Limb (tissue), 2 donors: ENCODE measurements around the gene PRKCH.
"Not testable (repeated sequence)": the region's sequence is repeated elsewhere in the genome, so short reads cannot be mapped to it uniquely, and the experiment has no call there.

Experiments used
- DNase-seq, 2 donors: peaks; one replicate each; pipeline ENCODE4 v3.0.0-alpha.2; 2016; ENCODE audit errors: extremely low spot score in 2 of 2

The PRKCH gene

DNA sequence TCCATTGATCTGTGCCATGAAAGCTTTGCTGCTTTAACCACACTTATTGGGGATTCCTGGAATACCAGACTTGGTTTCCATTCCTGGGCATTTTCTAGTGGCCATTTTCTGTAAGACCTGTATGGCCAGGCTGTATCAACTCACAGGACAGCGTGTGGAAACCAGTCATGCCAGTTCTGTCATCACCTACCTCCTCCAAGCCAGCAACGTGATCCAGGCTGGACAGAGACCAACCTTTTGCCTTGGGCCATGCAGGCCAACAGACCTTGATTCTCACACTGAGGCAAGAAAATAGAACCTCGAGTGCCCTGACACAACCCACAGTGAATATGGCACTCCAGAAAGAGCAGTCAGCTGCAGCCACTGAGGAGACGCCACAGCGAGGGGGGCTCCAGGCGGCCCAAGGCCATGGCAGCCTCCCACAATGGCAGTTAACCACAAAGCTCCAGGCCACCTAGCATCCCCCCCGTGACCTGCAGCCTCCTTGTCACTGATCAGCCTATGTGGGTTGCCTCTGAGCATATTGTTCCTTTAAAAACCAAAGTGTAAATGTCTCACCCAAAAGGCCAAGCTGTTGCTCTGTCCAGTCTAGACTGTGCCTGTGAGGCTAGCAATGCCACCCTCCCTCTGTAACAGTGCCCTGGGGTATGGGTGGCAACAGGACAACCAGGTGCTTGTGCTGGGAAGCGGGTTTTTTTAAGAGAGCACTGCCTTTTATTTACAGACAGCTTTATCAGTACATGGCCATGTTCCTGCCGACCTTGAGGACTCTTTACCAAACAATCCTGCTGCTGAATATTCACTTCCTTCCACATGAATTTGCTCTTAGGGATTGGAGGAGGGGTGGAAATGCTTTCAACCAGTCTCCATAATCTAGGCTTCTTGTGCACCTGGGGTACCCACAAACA is 205.3 kb downstream of the PRKCH start:
- DNase-seq, result no peak

- DNase-seq, result no peak
Observed at GRCh38 chr14:61527325-61528100, 206.1 kb downstream of the PRKCH start.

- DNase-seq, result no peak
Observed at GRCh38 chr14:61528591-61529021, 207.2 kb downstream of the PRKCH start.

GRCh38 chr14:61529360-61529759 is 208.0 kb downstream of the PRKCH start:
- DNase-seq, result not testable (repeated sequence)

- no peak for DNase-seq
Observed at GRCh38 chr14:61530296-61530695, 208.9 kb downstream of the PRKCH start.

DNA sequence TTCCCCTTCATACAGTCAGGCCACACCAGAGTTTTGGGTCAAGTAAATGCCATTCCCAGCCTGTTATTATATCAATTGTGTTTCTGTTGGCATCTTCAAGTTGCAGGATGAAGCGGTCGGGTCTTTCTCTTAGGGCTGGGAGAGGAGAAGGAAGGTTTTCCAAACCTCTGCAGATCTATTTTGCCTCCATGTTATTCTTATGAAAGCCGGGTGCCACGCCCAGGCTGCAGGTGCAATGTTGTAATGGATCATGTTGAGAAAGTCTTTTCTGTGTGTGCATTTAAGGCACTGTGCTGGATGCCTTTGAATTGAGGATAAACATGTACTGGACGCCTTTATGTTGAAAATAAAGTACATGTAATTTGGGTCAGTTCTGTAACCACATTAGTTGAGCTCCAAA is 209.5 kb downstream of the PRKCH start:
- no peak for DNase-seq

- no peak for DNase-seq
Observed at GRCh38 chr14:61531465-61532122, 210.2 kb downstream of the PRKCH start.

DNA sequence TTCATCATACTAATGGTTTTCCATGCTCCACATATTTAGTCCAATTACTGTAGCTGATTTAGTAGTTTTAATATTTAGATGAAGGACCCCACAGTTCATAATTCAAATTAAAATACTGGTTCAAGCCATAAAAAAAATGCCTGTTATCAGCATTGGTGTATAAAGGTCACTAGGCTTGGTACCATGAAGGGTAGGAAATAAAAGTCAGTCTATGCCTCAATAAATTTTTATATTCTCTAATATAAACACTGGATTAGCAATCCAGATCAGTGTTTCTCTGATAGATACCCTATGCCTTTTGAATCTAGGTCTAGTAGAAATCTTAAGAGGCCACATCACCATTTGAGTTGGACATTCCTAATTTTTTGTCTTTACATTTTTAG is 210.7 kb downstream of the PRKCH start:
- no peak for DNase-seq

DNA sequence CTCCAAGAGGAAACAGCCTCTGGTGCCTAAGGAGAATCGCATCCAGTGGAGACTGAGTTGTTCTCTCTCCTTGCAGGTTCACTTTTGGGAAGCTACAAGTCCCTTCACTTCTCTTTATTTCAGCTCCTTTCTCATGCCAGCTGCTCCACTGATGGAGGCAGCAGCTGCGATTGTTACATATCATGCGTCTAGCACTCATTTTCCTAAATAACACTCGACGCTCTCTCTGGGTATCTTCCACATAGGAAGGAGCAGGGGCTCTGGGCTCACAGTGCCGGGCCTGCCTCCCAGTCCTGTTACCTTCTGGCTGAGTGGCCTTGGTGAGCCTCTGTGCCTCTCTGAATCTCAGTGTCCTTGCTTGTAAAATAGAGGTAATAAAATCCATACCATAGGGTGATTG is 211.4 kb downstream of the PRKCH start:
- DNase-seq, result no peak

GRCh38 chr14:61533513-61534255 is 212.3 kb downstream of the PRKCH start:
- no peak for DNase-seq

DNA sequence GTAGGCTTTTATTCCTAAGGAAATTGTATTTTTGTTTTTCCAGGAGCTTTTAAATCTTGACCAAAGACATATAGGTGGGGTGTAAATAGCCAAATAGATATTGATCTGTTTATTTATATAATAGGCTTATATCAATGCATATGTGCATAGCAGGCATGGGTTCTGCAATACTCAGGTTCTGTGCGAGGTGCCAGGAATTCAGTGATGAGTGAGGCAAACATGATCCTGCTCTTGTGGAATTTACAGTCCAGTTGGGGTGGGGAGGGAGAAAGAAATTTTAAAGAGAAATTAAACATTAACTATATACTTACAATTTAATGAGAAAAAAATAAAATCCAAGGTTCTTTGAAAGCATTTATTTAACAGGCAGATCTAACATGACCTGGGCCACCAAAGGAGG is 213.7 kb downstream of the PRKCH start:
- DNase-seq, result no peak

DNA sequence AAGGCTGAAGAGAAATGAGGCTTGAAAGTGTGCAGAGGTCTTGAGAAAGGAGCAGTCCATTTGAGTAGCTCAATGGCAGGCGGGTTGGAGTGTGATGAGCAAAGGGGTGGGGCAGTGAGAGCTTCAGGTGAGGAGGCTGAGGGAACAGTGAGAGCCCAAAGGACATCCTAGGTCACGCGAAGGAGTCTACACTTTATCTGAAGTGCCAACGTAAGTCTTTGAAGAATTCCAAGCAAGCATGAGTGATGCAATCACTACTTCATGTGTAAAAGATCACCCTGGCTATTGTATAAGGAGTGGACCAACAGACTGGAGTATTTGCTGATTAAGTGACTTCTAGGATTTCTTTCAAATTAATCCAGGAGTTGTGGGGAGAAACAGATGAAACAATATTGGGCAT is 214.1 kb downstream of the PRKCH start:
- DNase-seq, result no peak

DNA sequence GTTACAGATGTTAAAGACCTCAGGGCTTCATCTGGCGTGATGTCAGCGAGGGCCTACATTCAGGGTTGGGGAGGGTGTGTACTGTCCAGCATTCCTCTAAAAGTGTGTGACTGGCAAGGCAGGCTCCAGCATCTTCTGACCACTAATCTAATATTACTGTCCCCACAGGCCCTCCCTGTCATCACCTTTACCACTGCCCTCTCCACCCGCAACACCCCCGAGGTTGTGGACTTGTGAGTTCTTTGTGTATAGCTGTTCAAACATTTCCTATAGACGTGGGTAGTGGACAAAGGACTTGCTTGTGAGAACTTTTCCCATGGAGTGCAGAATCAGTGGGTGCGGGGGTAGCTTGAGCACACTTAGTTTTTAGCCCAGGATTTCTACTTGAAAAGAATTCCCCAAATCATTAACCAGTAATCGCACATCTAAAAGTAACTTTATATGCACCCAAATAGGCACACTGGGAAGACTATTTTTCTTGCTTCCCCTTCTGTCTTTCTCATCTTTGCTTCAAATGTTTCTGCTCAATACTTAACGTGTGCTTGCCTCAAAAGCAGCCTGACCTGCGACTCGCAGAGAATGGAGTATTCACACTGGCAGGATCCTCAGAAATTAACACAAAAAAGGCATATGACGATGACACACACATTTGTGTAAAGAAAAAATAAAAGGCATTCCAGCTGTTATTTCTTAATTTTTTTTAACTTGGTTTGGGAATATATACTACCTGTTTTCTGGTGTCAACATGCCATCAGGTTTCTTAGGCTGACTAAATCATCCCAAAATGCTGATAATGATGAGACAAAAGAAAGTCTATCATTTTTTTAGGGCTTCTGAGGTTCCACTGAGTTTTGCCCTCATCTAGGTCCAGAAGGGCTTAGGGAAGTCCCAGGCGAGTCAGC is 215.5 kb downstream of the PRKCH start:
- no peak for DNase-seq

DNA sequence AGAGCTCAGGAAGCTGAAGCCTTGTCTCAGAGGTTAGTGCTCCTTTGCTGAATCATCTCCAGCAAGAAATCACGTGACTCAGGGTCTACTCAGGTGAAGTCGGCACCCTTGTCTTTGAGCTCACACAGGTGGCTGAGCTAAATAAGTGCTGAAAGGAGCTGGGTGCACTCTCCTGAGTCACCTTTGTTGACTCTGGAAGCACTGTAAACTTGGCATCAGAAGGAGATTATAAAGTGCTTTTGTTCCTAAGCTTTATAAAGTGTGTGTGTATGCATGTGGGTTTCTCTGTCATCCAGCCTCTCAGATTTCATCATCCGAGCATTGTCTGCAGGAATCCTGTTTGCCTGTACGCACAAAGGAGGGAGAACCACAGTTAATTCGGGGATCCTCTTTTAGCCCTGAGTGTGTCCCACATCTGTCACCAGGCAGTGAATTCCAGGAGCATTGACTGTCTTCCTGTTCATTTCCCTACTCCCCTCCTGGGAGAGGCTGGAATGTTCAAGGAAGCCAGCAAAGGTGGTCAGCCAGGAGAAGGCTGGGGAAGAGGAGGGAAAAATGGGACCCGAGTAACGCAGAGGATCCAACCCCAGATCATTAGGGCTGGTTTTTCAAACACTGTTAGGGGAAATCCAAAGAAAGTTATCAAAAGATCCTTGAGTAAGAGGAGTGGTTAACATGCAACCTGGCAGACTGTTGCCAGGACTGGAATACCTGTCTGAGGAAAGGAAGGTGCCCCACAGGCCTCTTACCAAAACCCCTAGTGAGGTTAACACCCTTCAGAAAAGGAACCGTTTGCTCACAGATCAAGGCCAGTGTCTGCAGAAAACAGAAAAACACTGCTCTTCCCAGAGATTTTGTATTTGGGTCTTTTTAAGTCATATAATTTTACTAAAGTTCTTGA is 216.4 kb downstream of the PRKCH start:
- DNase-seq, result no peak

GRCh38 chr14:61538464-61539022 is 217.2 kb downstream of the PRKCH start:
- no peak for DNase-seq

DNA sequence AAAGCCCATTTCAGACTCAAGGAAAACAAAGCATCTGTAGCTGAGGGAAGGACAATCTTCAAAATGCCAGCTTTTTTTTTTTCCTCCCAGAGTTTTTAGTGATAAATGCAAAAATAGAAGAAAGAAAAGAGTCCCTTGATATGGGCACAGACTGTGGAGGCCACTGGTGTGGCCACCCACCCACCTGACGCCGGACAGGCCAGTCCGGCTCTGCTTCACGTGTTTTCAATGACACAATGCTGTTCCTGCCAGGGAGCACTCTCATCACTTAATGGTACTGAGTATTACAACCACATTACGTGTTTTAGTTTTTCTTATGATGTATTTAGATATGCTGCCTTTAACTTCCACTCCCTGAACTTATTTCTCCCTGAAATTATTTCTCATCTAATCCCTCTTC is 218.3 kb downstream of the PRKCH start:
- DNase-seq, result no peak

- DNase-seq, result no peak
Observed at GRCh38 chr14:61540931-61541330, 219.6 kb downstream of the PRKCH start.

DNA sequence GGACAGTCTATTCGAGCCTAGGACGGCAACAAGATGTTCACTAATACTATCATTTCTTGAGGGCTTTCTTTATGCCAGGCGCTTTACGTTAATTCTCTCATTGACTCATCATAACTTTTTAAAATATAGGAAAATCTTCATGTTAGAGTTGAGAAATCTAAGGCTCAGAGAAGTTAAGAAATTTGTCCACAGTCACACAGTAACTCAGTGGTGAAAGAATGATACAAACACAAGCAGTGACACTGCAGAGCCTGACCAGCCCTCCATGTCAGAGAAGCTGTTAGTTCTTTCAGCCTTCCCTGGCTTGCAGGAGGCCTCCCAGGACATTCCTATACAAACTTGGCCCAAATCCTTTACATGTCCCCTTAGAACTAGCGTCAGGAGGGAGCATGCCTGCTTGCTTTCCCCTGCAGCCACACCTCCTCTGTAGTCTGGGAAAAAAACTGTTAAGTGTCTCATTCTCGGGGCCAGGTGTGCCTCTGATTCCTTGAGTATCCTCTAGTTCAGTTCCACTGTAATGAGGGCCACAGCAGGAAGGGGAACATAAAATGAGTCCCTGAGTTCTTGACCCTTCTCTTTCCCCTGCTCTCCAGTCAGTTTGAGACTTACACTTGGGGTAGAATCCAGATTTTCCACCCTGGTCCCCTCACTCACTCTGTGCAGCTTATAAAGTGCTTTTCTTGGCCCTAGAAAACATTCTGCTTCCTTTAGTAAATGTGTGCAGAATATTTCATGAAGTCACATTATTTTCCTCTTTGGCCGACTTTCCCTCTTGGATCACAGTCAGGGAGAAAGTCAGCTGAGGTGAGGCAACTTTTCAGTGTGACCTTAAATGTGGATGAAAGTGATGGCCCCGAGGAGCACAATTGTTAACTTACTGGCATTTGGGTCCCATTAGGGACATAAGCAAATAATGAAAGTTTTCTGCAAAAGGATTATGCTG is 221.7 kb downstream of the PRKCH start:
- peak; percentile 55 to 57 for DNase-seq
